HEK293T (cell line): ENCODE results near the gene C12orf60.
"Not testable (repeated sequence)": the region's sequence is repeated elsewhere in the genome, so short reads cannot be mapped to it uniquely, and the experiment has no call there.

ENCODE experiments used
- BHLHE40 ChIP-seq: fragments of 450-650 bp; IDR thresholded peaks from 2 replicates; pipeline ENCODE4 v1.6.1; 2016; ENCODE audit warnings: mild to moderate bottlenecking, moderate library complexity, borderline replicate concordance
- ELF4 ChIP-seq: fragments of 450-650 bp; IDR thresholded peaks from 2 replicates; pipeline ENCODE4 v1.6.1; 2017; ENCODE audit warnings: antibody characterized with exemption
- FOXA1 ChIP-seq: fragments of 450-650 bp; IDR thresholded peaks from 2 replicates; pipeline ENCODE4 v1.6.1; 2016; ENCODE audit warnings: mild to moderate bottlenecking
- FOXM1 ChIP-seq: fragments of 450-650 bp; IDR thresholded peaks from 2 replicates; pipeline ENCODE4 v1.6.1; 2017; ENCODE audit warnings: mild to moderate bottlenecking, borderline replicate concordance
- L3MBTL2 ChIP-seq: fragments of 450-650 bp; conservative IDR thresholded peaks from 2 replicates; pipeline ENCODE4 v1.6.1; 2016; ENCODE audit warnings: mild to moderate bottlenecking
- LEF1 ChIP-seq: fragments of 450-650 bp; IDR thresholded peaks from 2 replicates; pipeline ENCODE4 v1.6.1; 2017; ENCODE audit warnings: mild to moderate bottlenecking, borderline replicate concordance
- NFRKB ChIP-seq: fragments of 450-650 bp; IDR thresholded peaks from 2 replicates; pipeline ENCODE4 v1.6.1; 2016; ENCODE audit warnings: mild to moderate bottlenecking, moderate library complexity
- SP1 ChIP-seq: fragments of 450-650 bp; IDR thresholded peaks from 2 replicates; pipeline ENCODE4 v1.6.1; 2017
- SUZ12 ChIP-seq: fragments of 450-650 bp; IDR thresholded peaks from 2 replicates; pipeline ENCODE4 v1.6.1; 2016; ENCODE audit warnings: mild to moderate bottlenecking
- TARDBP ChIP-seq: fragments of 450-650 bp; IDR thresholded peaks from 2 replicates; pipeline ENCODE4 v1.6.1; 2016
- ZNF384 ChIP-seq: fragments of 450-650 bp; IDR thresholded peaks from 2 replicates; pipeline ENCODE4 v1.6.1; 2016

DNA sequence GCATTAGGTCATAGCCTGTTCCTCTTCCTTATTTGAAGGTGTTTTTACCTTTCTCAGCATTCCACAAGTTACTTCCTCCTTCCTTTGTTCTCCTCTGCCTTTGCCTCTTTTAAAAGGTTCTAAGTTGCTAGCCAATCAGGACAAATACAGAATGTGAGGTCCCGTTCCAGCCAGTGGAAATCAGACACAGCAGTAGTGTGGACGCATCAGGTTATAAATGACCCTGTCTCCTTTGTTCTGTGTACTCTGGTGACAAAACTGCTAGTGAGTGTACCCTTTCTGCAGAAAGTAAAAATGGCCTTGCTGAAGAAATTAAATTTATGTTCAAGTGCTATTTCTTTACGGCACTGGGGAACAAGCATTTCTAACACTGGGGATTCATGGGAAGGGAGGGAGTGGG is 37.5 kb upstream of the C12orf60 start:
- not testable (repeated sequence) for TF ChIP-seq TARDBP, BHLHE40, SP1, FOXA1, NFRKB, LEF1, L3MBTL2, ELF4, SUZ12, FOXM1, ZNF384
